H9 (cell line): Measurements from ENCODE around the gene SYCN. TPM values are rescaled to one million over a fixed set of nuclear protein-coding genes. Genes with fewer than 3 reads are reported as not detected.

Experiments used
- DNase-seq: peaks from one replicate; pipeline ENCODE4 v3.0.0-alpha.2; 2017
- H2AFZ ChIP-seq: one replicate; pipeline ENCODE4 v1.6.1; 2013; ENCODE audit warnings: mild to moderate bottlenecking, low read length, control low read depth, moderate library complexity
- H2AK5ac ChIP-seq: 2 replicates; pipeline ENCODE4 v1.6.1; 2013; ENCODE audit warnings: low read length, control low read depth, mixed read lengths; ENCODE audit not compliant: insufficient read length
- H2BK120ac ChIP-seq: one replicate; pipeline ENCODE4 v1.6.1; 2013; ENCODE audit warnings: low read depth, mild to moderate bottlenecking, low read length, control low read depth, inconsistent platforms; ENCODE audit not compliant: poor library complexity, severe bottlenecking
- H2BK12ac ChIP-seq: 2 replicates; pipeline ENCODE4 v1.6.1; 2013; ENCODE audit warnings: low read length, control low read depth, mixed read lengths, low read depth; ENCODE audit not compliant: insufficient read length
- H2BK15ac ChIP-seq: 2 replicates; pipeline ENCODE4 v1.6.1; 2013; ENCODE audit warnings: low read depth, low read length, control low read depth
- H2BK20ac ChIP-seq: one replicate; pipeline ENCODE4 v1.6.1; 2013; ENCODE audit warnings: low read depth, mild to moderate bottlenecking, low read length, control low read depth, inconsistent platforms; ENCODE audit not compliant: poor library complexity, severe bottlenecking
- H2BK5ac ChIP-seq: 2 replicates; pipeline ENCODE4 v1.6.1; 2013; ENCODE audit warnings: low read length, control low read depth, mixed read lengths; ENCODE audit not compliant: insufficient read length
- H3K14ac ChIP-seq: 2 replicates; pipeline ENCODE4 v1.6.1; 2013; ENCODE audit warnings: low read length, control low read depth; ENCODE audit not compliant: insufficient read depth
- H3K18ac ChIP-seq: 2 replicates; pipeline ENCODE4 v1.6.1; 2013; ENCODE audit warnings: low read depth, mild to moderate bottlenecking, mixed read lengths, low read length, control low read depth; ENCODE audit not compliant: insufficient read length
- H3K23ac ChIP-seq: 2 replicates; pipeline ENCODE4 v1.6.1; 2013; ENCODE audit warnings: low read length, control low read depth, mixed read lengths, low read depth; ENCODE audit not compliant: insufficient read length
- H3K23me2 ChIP-seq: 2 replicates; pipeline ENCODE4 v1.6.1; 2013; ENCODE audit warnings: low read depth, mild to moderate bottlenecking, mixed read lengths, low read length, control low read depth; ENCODE audit not compliant: insufficient read length, poor library complexity, severe bottlenecking
- H3K27ac ChIP-seq: 2 replicates; pipeline ENCODE4 v1.5.1; 2013; ENCODE audit warnings: low read length, control low read depth, mixed read lengths, low read depth; ENCODE audit not compliant: insufficient read length
- H3K27me3 ChIP-seq: 2 replicates; pipeline ENCODE4 v1.6.1; 2013; ENCODE audit warnings: low read length, control low read depth, inconsistent platforms; ENCODE audit not compliant: insufficient read depth
- H3K4ac ChIP-seq: 2 replicates; pipeline ENCODE4 v1.6.1; 2013; ENCODE audit warnings: low read depth, mild to moderate bottlenecking, control low read depth, inconsistent platforms, low read length, moderate library complexity
- H3K4me1 ChIP-seq: 2 replicates; pipeline ENCODE4 v1.6.1; 2013; ENCODE audit warnings: low read length, control low read depth, inconsistent platforms; ENCODE audit not compliant: insufficient read depth
- H3K4me2 ChIP-seq: 2 replicates; pipeline ENCODE4 v1.6.1; 2013; ENCODE audit warnings: low read length, control low read depth, mixed read lengths; ENCODE audit not compliant: insufficient read length, insufficient read depth
- H3K56ac ChIP-seq: 2 replicates; pipeline ENCODE4 v1.6.1; 2013; ENCODE audit warnings: low read depth, mild to moderate bottlenecking, mixed read lengths, low read length, control low read depth; ENCODE audit not compliant: insufficient read length
- H3K79me1 ChIP-seq: 2 replicates; pipeline ENCODE4 v1.6.1; 2013; ENCODE audit warnings: low read depth, mild to moderate bottlenecking, moderate library complexity, low read length, control low read depth, inconsistent platforms; ENCODE audit not compliant: insufficient read depth, poor library complexity, severe bottlenecking
- H3K79me2 ChIP-seq: 2 replicates; pipeline ENCODE4 v1.6.1; 2013; ENCODE audit warnings: low read length, control low read depth, inconsistent platforms; ENCODE audit not compliant: insufficient read depth
- H3K9ac ChIP-seq: 2 replicates; pipeline ENCODE4 v1.6.1; 2013; ENCODE audit warnings: low read length, control low read depth, mixed read lengths; ENCODE audit not compliant: insufficient read length; ENCODE audit errors: extremely low read depth
- H3K9me3 ChIP-seq: one replicate; pipeline ENCODE4 v1.6.1; 2013; ENCODE audit warnings: low read depth, low read length, inconsistent platforms; ENCODE audit not compliant: control insufficient read depth
- H3T11ph ChIP-seq: one replicate; pipeline ENCODE4 v1.6.1; 2013; ENCODE audit warnings: mild to moderate bottlenecking, low read length, control low read depth, inconsistent platforms
- H4K20me1 ChIP-seq: one replicate; pipeline ENCODE4 v1.6.1; 2013; ENCODE audit not compliant: control insufficient read depth, insufficient read length, insufficient read depth
- H4K5ac ChIP-seq: 2 replicates; pipeline ENCODE4 v1.6.1; 2013; ENCODE audit warnings: low read depth, mild to moderate bottlenecking, mixed read lengths, low read length, control low read depth; ENCODE audit not compliant: insufficient read length
- H4K8ac ChIP-seq: replicated peaks from 2 replicates; pipeline ENCODE4 v1.6.1; 2013; ENCODE audit warnings: low read length, control low read depth, mixed read lengths, low read depth; ENCODE audit not compliant: insufficient read length
- H4K91ac ChIP-seq: 2 replicates; pipeline ENCODE4 v1.6.1; 2013; ENCODE audit warnings: low read depth, mild to moderate bottlenecking, moderate library complexity, mixed read lengths, low read length, control low read depth; ENCODE audit not compliant: insufficient read length
- H3K27ac Mint-ChIP-seq, 3 experiments: 2 replicates in 2 of 3; 3 replicates in 1 of 3; pipeline ENCODE4 v1.8.0; 2020 to 2021; ENCODE audit warnings: mixed read lengths in 3 of 3, mild to moderate bottlenecking in 1 of 3, moderate library complexity in 1 of 3
- H3K27me3 Mint-ChIP-seq: 2 replicates; pipeline ENCODE4 v1.8.0; 2021; ENCODE audit warnings: low read depth, mild to moderate bottlenecking, moderate library complexity, mixed read lengths
- H3K36me3 Mint-ChIP-seq, 3 experiments: 2 replicates in 2 of 3; 3 replicates in 1 of 3; pipeline ENCODE4 v1.8.0; 2020 to 2021; ENCODE audit warnings: low read depth in 3 of 3, mixed read lengths in 3 of 3; ENCODE audit not compliant: insufficient read depth in 1 of 3
- H3K4me1 Mint-ChIP-seq, 2 experiments: 2 replicates each; pipeline ENCODE4 v1.8.0; 2020; ENCODE audit warnings: mixed read lengths in 2 of 2
- H3K4me3 Mint-ChIP-seq, 2 experiments: 2 replicates in 1 of 2; 3 replicates in 1 of 2; pipeline ENCODE4 v1.8.0; 2020 to 2021; ENCODE audit warnings: mild to moderate bottlenecking in 2 of 2, mixed read lengths in 2 of 2, moderate library complexity in 1 of 2
- H3K9me3 Mint-ChIP-seq, 2 experiments: 2 replicates in 1 of 2; 3 replicates in 1 of 2; pipeline ENCODE4 v1.8.0; 2020; ENCODE audit warnings: mild to moderate bottlenecking in 2 of 2, mixed read lengths in 2 of 2, moderate library complexity in 1 of 2
- CTCF ChIP-seq: fragments of 200-600 bp; sonication (generic); conservative IDR thresholded peaks from 3 replicates; pipeline ENCODE4 v1.8.0; 2021; ENCODE audit warnings: antibody characterized with exemption, mild to moderate bottlenecking
- WGBS: extraction: QIAGEN DNeasy Blood & Tissue Kit; methylation state at CpG from one replicate; pipeline ENCODE4 v1.1.7; 2013; ENCODE audit warnings: missing lambda C conversion rate, low lambda C conversion rate, mixed read lengths; ENCODE audit not compliant: insufficient read length; ENCODE audit errors: extremely low coverage; 5-methylcytosine and 5-hydroxymethylcytosine counted together
- total RNA-seq: library from RNA; stranded (reverse); gene quantifications from 2 replicates; pipeline ENCODE4 v1.2.1, GENCODE V29; 2021

SYCN gene
- total RNA-seq, 1 experiment from 2014 or later = not detected

GRCh38 chr19:39207293-39207836 is 3.3 kb upstream of the SYCN start:
- no peak overlapping the region for H3K4me2 ChIP-seq
- no CpG with 5 or more reads among the region's 6 CpGs for WGBS

More at GRCh38 chr19:39207293-39207836, 3.3 kb upstream of the SYCN start:
- no peak overlapping the region for H4K5ac ChIP-seq
- no peak overlapping the region for H2BK12ac ChIP-seq
- no peak overlapping the region for H3K18ac ChIP-seq
- no peak overlapping the region for H3T11ph ChIP-seq
- no peak overlapping the region for H3K27ac Mint-ChIP-seq
- H3K36me3 Mint-ChIP-seq = no peaks in the 10 kb centered on the region
- H4K8ac ChIP-seq = no peak overlapping the region
- H3K4me3 Mint-ChIP-seq = no peak overlapping the region
- no peak for TF ChIP-seq CTCF
- no peaks in the 10 kb centered on the region for H3K4me1 ChIP-seq
- no peak overlapping the region for H2BK15ac ChIP-seq
- no peaks in the 10 kb centered on the region for H3K27me3 ChIP-seq
- H2BK20ac ChIP-seq = no peak overlapping the region
- no peak overlapping the region for H2BK120ac ChIP-seq
- no peak for DNase-seq
- no peaks in the 10 kb centered on the region; a peak in 2 of 5 replicates for H3K9me3 Mint-ChIP-seq
- H3K27me3 Mint-ChIP-seq = peaks cover 14% of the 10 kb centered on the region
- H3K14ac ChIP-seq = no peak overlapping the region
- H4K20me1 ChIP-seq = no peaks in the 10 kb centered on the region
- no peak overlapping the region for H3K27ac ChIP-seq
- H3K4me1 Mint-ChIP-seq = 0 out of 4 replicates have a peak, but pooled peaks cover 0 to 8% of the 10 kb centered on the region in 2 experiments
- no peaks in the 10 kb centered on the region for H3K23me2 ChIP-seq
- H3K79me2 ChIP-seq = no peaks in the 10 kb centered on the region
- H3K9ac ChIP-seq = no peak overlapping the region
- H4K91ac ChIP-seq = no peak overlapping the region
- no peak overlapping the region for H2AFZ ChIP-seq
- H3K79me1 ChIP-seq = no peaks in the 10 kb centered on the region
- no peak overlapping the region for H3K4ac ChIP-seq
- no peak overlapping the region for H3K23ac ChIP-seq
- H2AK5ac ChIP-seq = no peak overlapping the region
- no peak overlapping the region for H2BK5ac ChIP-seq
- no peaks in the 10 kb centered on the region for H3K9me3 ChIP-seq
- H3K56ac ChIP-seq = no peak overlapping the region
